GM23338 (cell line): ENCODE results near the gene NCOA1. TPM values are rescaled to one million over a fixed set of nuclear protein-coding genes. Genes with fewer than 3 reads are reported as not detected.

Experiments used
- ATAC-seq: fragments of 200-7000 bp; cut with Tn5 transposase; 3 replicates; pipeline ENCODE4 v1.9.1; 2020
- DNase-seq: peaks from one replicate; pipeline ENCODE4 v3.0.0-alpha.2; 2015; ENCODE audit warnings: low spot score
- H2AFZ ChIP-seq: fragments of 200-600 bp; sonication (generic); 2 replicates; pipeline ENCODE4 v1.8.0; 2016; ENCODE audit warnings: antibody characterized with exemption, mild to moderate bottlenecking, moderate library complexity
- H3F3A ChIP-seq: fragments of 200-600 bp; sonication (generic); replicated peaks from 2 replicates; pipeline ENCODE4 v1.8.0; 2017; ENCODE audit warnings: antibody characterized with exemption, mixed run types, low read depth
- H3K27ac ChIP-seq: fragments of 200-600 bp; sonication (generic); 2 replicates; pipeline ENCODE4 v1.6.1; 2016; ENCODE audit warnings: low read depth
- H3K27me3 ChIP-seq: fragments of 200-600 bp; sonication (generic); 2 replicates; pipeline ENCODE4 v1.8.0; 2016; ENCODE audit warnings: mild to moderate bottlenecking, mixed run types, moderate library complexity; ENCODE audit not compliant: insufficient read depth
- H3K36me3 ChIP-seq: fragments of 200-600 bp; sonication (generic); 2 replicates; pipeline ENCODE4 v1.8.0; 2016; ENCODE audit warnings: mild to moderate bottlenecking; ENCODE audit not compliant: insufficient read depth
- H3K4me1 ChIP-seq: fragments of 200-600 bp; sonication (generic); 2 replicates; pipeline ENCODE4 v1.8.0; 2016; ENCODE audit warnings: mild to moderate bottlenecking, moderate library complexity; ENCODE audit not compliant: insufficient read depth
- H3K4me2 ChIP-seq: fragments of 200-600 bp; sonication (generic); 2 replicates; pipeline ENCODE4 v1.7.1; 2017; ENCODE audit warnings: mixed run types
- H3K4me3 ChIP-seq: fragments of 200-600 bp; sonication (generic); 2 replicates; pipeline ENCODE4 v1.6.1; 2016; ENCODE audit warnings: mixed run types
- H3K79me2 ChIP-seq: fragments of 200-600 bp; sonication (generic); replicated peaks from 2 replicates; pipeline ENCODE4 v1.8.0; 2017; ENCODE audit warnings: mild to moderate bottlenecking; ENCODE audit not compliant: insufficient read depth
- H3K9me2 ChIP-seq: fragments of 200-600 bp; sonication (generic); 2 replicates; pipeline ENCODE4 v1.8.0; 2017; ENCODE audit not compliant: insufficient read depth
- H4K20me1 ChIP-seq: fragments of 200-600 bp; sonication (generic); replicated peaks from 2 replicates; pipeline ENCODE4 v1.8.0; 2017; ENCODE audit warnings: mild to moderate bottlenecking; ENCODE audit not compliant: insufficient read depth
- H3K27ac Mint-ChIP-seq: 2 replicates; pipeline ENCODE4 v1.8.0; 2020; ENCODE audit warnings: inconsistent platforms, mild to moderate bottlenecking, moderate library complexity, mixed read lengths
- H3K27me3 Mint-ChIP-seq: 3 replicates; pipeline ENCODE4 v1.8.0; 2022; ENCODE audit warnings: low read depth, mild to moderate bottlenecking, moderate library complexity, mixed read lengths, inconsistent platforms; ENCODE audit not compliant: insufficient read depth, poor library complexity
- H3K36me3 Mint-ChIP-seq: 3 replicates; pipeline ENCODE4 v1.8.0; 2021; ENCODE audit warnings: low read depth, mild to moderate bottlenecking, inconsistent platforms, moderate library complexity, mixed read lengths
- H3K4me1 Mint-ChIP-seq: 3 replicates; pipeline ENCODE4 v1.8.0; 2020; ENCODE audit warnings: mild to moderate bottlenecking, inconsistent platforms, mixed read lengths
- H3K4me3 Mint-ChIP-seq: 3 replicates; pipeline ENCODE4 v1.8.0; 2021; ENCODE audit warnings: moderate library complexity, mild to moderate bottlenecking, inconsistent platforms, mixed read lengths
- H3K9me3 Mint-ChIP-seq: 3 replicates; pipeline ENCODE4 v1.8.0; 2020; ENCODE audit warnings: moderate library complexity, mild to moderate bottlenecking, inconsistent platforms, mixed read lengths
- CREB1 ChIP-seq: fragments of 250-450 bp; sonication (Bioruptor Pico); IDR thresholded peaks from 2 replicates; pipeline ENCODE4 v1.5.0; 2020; ENCODE audit warnings: low read depth, mild to moderate bottlenecking, moderate library complexity
- ETS1 ChIP-seq: IDR thresholded peaks from 2 replicates; pipeline ENCODE4 v1.6.1; 2016; ENCODE audit warnings: antibody characterized with exemption
- EZH2 ChIP-seq: fragments of 200-600 bp; sonication (generic); IDR thresholded peaks from one replicate; pipeline ENCODE4 v1.8.0; 2017; ENCODE audit warnings: antibody characterized with exemption, mild to moderate bottlenecking, low read depth; ENCODE audit not compliant: unreplicated experiment
- EZH2phosphoT487 ChIP-seq: fragments of 200-600 bp; sonication (generic); IDR thresholded peaks from one replicate; pipeline ENCODE4 v1.8.1; 2018; ENCODE audit warnings: antibody characterized with exemption; ENCODE audit not compliant: unreplicated experiment
- JUNB ChIP-seq: IDR thresholded peaks from one replicate; pipeline ENCODE4 v1.6.1; 2016; ENCODE audit warnings: antibody characterized with exemption; ENCODE audit not compliant: unreplicated experiment
- NANOG ChIP-seq: IDR thresholded peaks from 2 replicates; pipeline ENCODE4 v1.6.1; 2016; ENCODE audit warnings: antibody characterized with exemption, borderline replicate concordance
- REST ChIP-seq: IDR thresholded peaks from one replicate; pipeline ENCODE4 v1.6.1; 2018; ENCODE audit warnings: antibody characterized with exemption; ENCODE audit not compliant: unreplicated experiment
- ZNF114 ChIP-seq: fragments of 250-450 bp; sonication (Bioruptor Pico); IDR thresholded peaks from 2 replicates; pipeline ENCODE4 v1.5.0; 2020; ENCODE audit warnings: mild to moderate bottlenecking, moderate library complexity
- ZNF331 ChIP-seq: fragments of 250-450 bp; sonication (Bioruptor Pico); IDR thresholded peaks from 2 replicates; pipeline ENCODE4 v1.5.0; 2020; ENCODE audit warnings: low read depth, mild to moderate bottlenecking, moderate library complexity
- polyA plus RNA-seq: library from polyadenylated mRNA; unstranded; fragments of >200 nt; fragmentation: Nextera tagmentation; extraction: Ambion mirVana; gene quantifications from 2 replicates; pipeline ENCODE4 v1.2.1, GENCODE V29; 2016
- total RNA-seq: library from RNA; depleted of rRNA; stranded (reverse); fragments of >200 nt; shearing (Covaris generic); gene quantifications from 2 replicates; pipeline ENCODE4 v1.2.3, GENCODE V29; 2014

Gene NCOA1
- total and polyA plus RNA-seq, 2 experiments from 2014 or later, result 7.1 to 15.1 TPM

GRCh38 chr2:24816884-24817283 is 325.8 kb downstream of the NCOA1 start (continued):
- TF ChIP-seq REST (no peak), JUNB (no peak), ETS1 (no peak), EZH2 (no peak), EZH2phosphoT487 (no peak)

DNA sequence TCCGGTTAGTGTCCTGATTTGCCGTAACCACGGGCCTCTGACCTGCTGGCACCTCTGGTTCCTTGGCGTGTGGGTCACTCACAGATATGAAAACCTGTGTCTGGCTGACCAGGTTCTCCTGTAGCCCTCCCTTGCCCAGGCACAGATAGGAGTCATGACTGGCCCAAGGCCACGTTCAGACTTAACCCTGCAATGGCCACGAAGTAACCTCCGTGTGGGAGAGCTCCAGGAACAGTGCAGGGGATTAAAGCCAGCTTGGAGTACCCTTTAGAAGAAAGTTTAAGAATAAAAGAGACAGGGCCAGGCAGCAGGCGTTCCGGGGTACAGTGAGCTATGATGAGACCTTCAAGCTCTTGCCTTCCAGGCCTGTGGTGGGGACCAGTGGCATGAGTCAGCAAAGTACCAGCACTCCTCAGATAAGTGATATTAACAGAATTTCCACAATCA is 327.7 kb downstream of the NCOA1 start:
- Mint-ChIP-seq H3K36me3 (peaks cover 90% of the 10 kb centered on the region), H3K27ac (peak overlapping the region; percentile 61), H3K4me3 (no peak overlapping the region), H3K27me3 (peaks cover 23% of the 10 kb centered on the region), H3K9me3 (no peaks in the 10 kb centered on the region), H3K4me1 (peaks cover 29% of the 10 kb centered on the region)
- Histone ChIP-seq H3K36me3 (peaks cover 35% of the 10 kb centered on the region; the same call in 1 of the 2 replicates), H3K27ac (peak overlapping the region; percentile 16; the same call in 1 of the 2 replicates), H3K79me2 (peaks cover 15% of the 10 kb centered on the region), H3K4me3 (no peak overlapping the region), H3K9me2 (no peaks in the 10 kb centered on the region; the same call in 1 of the 2 replicates), H3K4me2 (no peak overlapping the region), H2AFZ (no peak overlapping the region), H4K20me1 (peaks cover 14% of the 10 kb centered on the region), H3K27me3 (no peaks in the 10 kb centered on the region), H3F3A (peaks cover 16% of the 10 kb centered on the region; the same call in 1 of the 2 replicates), H3K4me1 (peaks cover 22% of the 10 kb centered on the region)
- DNase-seq, result no peak
- TF ChIP-seq ZNF114 (CRISPR knock-in tag), result no peak
- no peak for TF ChIP-seq EZH2phosphoT487
- TF ChIP-seq REST, result no peak
- TF ChIP-seq ETS1, result no peak
- no peak for TF ChIP-seq JUNB
- TF ChIP-seq ZNF331 (CRISPR knock-in tag), result no peak
- TF ChIP-seq CREB1 (CRISPR knock-in tag), result no peak
- TF ChIP-seq EZH2, result no peak
- no peak for TF ChIP-seq NANOG
- ATAC-seq, result no peak
